ENCODE measurements around the gene PDE4B. TPM values are rescaled to one million over a fixed set of nuclear protein-coding genes. Genes with fewer than 3 reads are reported as not detected.
A peak's percentile ranks its signal among the peaks of the same experiment; 100 is the strongest.

PDE4B gene
- total RNA-seq, 2 donors from 2014 or later, result 60.3 to 78.5 TPM

- Mint-ChIP-seq H3K4me1 (peaks cover 6% of the 10 kb centered on the region), H3K36me3 (ENCODE audit: low read depth) (no peaks in the 10 kb centered on the region), H3K27ac (no peak overlapping the region), H3K9me3 (no peaks in the 10 kb centered on the region), H3K27me3 (peaks cover 4% of the 10 kb centered on the region), H3K4me3 (no peak overlapping the region)
- ATAC-seq (replicated peaks), result no peak
These were observed 374.6 kb downstream of the PDE4B start for GRCh38 chr1:66167267-66167666.

- no peak for ATAC-seq (replicated peaks)
- no peak overlapping the region for H3K27ac Mint-ChIP-seq
These were observed 375.8 kb downstream of the PDE4B start for GRCh38 chr1:66168467-66168887.

GRCh38 chr1:66168948-66169671, 376.4 kb downstream of the PDE4B start:
- H3K27ac Mint-ChIP-seq, result peak overlapping the region; percentile 1
- no peaks in the 10 kb centered on the region for H3K36me3 Mint-ChIP-seq (ENCODE audit: low read depth)
- H3K4me1 Mint-ChIP-seq, result peaks cover 6% of the 10 kb centered on the region
- peak; percentile 56 for ATAC-seq (replicated peaks)
- H3K9me3 Mint-ChIP-seq, result no peaks in the 10 kb centered on the region
- no peak overlapping the region for H3K4me3 Mint-ChIP-seq
- H3K27me3 Mint-ChIP-seq, result no peaks in the 10 kb centered on the region

More at GRCh38 chr1:66168467-66168887, 375.8 kb downstream of the PDE4B start:
- Mint-ChIP-seq H3K36me3 (ENCODE audit: low read depth) (no peaks in the 10 kb centered on the region), H3K9me3 (no peaks in the 10 kb centered on the region), H3K4me3 (no peak overlapping the region), H3K27me3 (peaks cover 4% of the 10 kb centered on the region), H3K4me1 (peaks cover 6% of the 10 kb centered on the region)

GRCh38 chr1:66172272-66172671, 379.6 kb downstream of the PDE4B start:
- H3K9me3 Mint-ChIP-seq, result no peaks in the 10 kb centered on the region
- no peaks in the 10 kb centered on the region for H3K36me3 Mint-ChIP-seq (ENCODE audit: low read depth)
- H3K27me3 Mint-ChIP-seq, result no peaks in the 10 kb centered on the region
- peaks cover 6% of the 10 kb centered on the region for H3K4me1 Mint-ChIP-seq
- H3K27ac Mint-ChIP-seq, result no peak overlapping the region
- no peak overlapping the region for H3K4me3 Mint-ChIP-seq
- ATAC-seq (replicated peaks), result no peak

- ATAC-seq (replicated peaks), result no peak
- no peak overlapping the region for H3K4me3 Mint-ChIP-seq
- H3K36me3 Mint-ChIP-seq (ENCODE audit: low read depth), result no peaks in the 10 kb centered on the region
- no peaks in the 10 kb centered on the region for H3K9me3 Mint-ChIP-seq
- H3K27ac Mint-ChIP-seq, result no peak overlapping the region
- H3K4me1 Mint-ChIP-seq, result no peaks in the 10 kb centered on the region
- H3K27me3 Mint-ChIP-seq, result no peaks in the 10 kb centered on the region
These were observed 382.4 kb downstream of the PDE4B start for GRCh38 chr1:66175098-66175497.

GRCh38 chr1:66175581-66175980, 382.9 kb downstream of the PDE4B start:
- Mint-ChIP-seq H3K27ac (no peak overlapping the region), H3K4me1 (no peaks in the 10 kb centered on the region), H3K27me3 (no peaks in the 10 kb centered on the region), H3K36me3 (ENCODE audit: low read depth) (no peaks in the 10 kb centered on the region), H3K4me3 (no peak overlapping the region), H3K9me3 (no peaks in the 10 kb centered on the region)
- no peak for ATAC-seq (replicated peaks)

GRCh38 chr1:66176012-66176715, 383.5 kb downstream of the PDE4B start:
- Mint-ChIP-seq H3K27ac (no peak overlapping the region), H3K4me3 (no peak overlapping the region), H3K9me3 (no peaks in the 10 kb centered on the region), H3K4me1 (no peaks in the 10 kb centered on the region), H3K36me3 (ENCODE audit: low read depth) (no peaks in the 10 kb centered on the region), H3K27me3 (no peaks in the 10 kb centered on the region)
- no peak for ATAC-seq (replicated peaks)

- H3K4me1 Mint-ChIP-seq, result peaks cover 4% of the 10 kb centered on the region
- no peak for ATAC-seq (replicated peaks)
These were observed 384.1 kb downstream of the PDE4B start for GRCh38 chr1:66176832-66177231.

GRCh38 chr1:66177510-66177909, 384.8 kb downstream of the PDE4B start:
- no peak overlapping the region for H3K27ac Mint-ChIP-seq
- no peaks in the 10 kb centered on the region for H3K36me3 Mint-ChIP-seq (ENCODE audit: low read depth)
- no peak for ATAC-seq (replicated peaks)
- H3K4me3 Mint-ChIP-seq, result no peak overlapping the region
- peaks cover 5% of the 10 kb centered on the region for H3K4me1 Mint-ChIP-seq
- no peaks in the 10 kb centered on the region for H3K9me3 Mint-ChIP-seq
- no peaks in the 10 kb centered on the region for H3K27me3 Mint-ChIP-seq

More at GRCh38 chr1:66176832-66177231, 384.1 kb downstream of the PDE4B start:
- Mint-ChIP-seq H3K9me3 (no peaks in the 10 kb centered on the region), H3K27ac (no peak overlapping the region), H3K4me3 (no peak overlapping the region), H3K36me3 (ENCODE audit: low read depth) (no peaks in the 10 kb centered on the region), H3K27me3 (no peaks in the 10 kb centered on the region)

- Mint-ChIP-seq H3K27me3 (no peaks in the 10 kb centered on the region), H3K27ac (no peak overlapping the region), H3K36me3 (ENCODE audit: low read depth) (no peaks in the 10 kb centered on the region), H3K9me3 (no peaks in the 10 kb centered on the region), H3K4me3 (no peak overlapping the region), H3K4me1 (peaks cover 18% of the 10 kb centered on the region)
- peak; percentile 43 for ATAC-seq (replicated peaks)
These were observed 389.3 kb downstream of the PDE4B start for GRCh38 chr1:66182026-66182425.

GRCh38 chr1:66182551-66183178, 390.0 kb downstream of the PDE4B start:
- no peaks in the 10 kb centered on the region for H3K36me3 Mint-ChIP-seq (ENCODE audit: low read depth)
- H3K9me3 Mint-ChIP-seq, result no peaks in the 10 kb centered on the region
- peaks cover 18% of the 10 kb centered on the region for H3K4me1 Mint-ChIP-seq
- H3K27me3 Mint-ChIP-seq, result no peaks in the 10 kb centered on the region
- no peak overlapping the region for H3K27ac Mint-ChIP-seq
- peak; percentile 99 for ATAC-seq (replicated peaks)
- peak overlapping the region; percentile 2 for H3K4me3 Mint-ChIP-seq

- Mint-ChIP-seq H3K36me3 (ENCODE audit: low read depth) (no peaks in the 10 kb centered on the region), H3K9me3 (no peaks in the 10 kb centered on the region), H3K27me3 (no peaks in the 10 kb centered on the region), H3K4me3 (peak overlapping the region; percentile 2), H3K4me1 (peaks cover 18% of the 10 kb centered on the region), H3K27ac (no peak overlapping the region)
- ATAC-seq (replicated peaks), result no peak
These were observed 390.7 kb downstream of the PDE4B start for GRCh38 chr1:66183400-66183799.

- Mint-ChIP-seq H3K4me3 (no peak overlapping the region), H3K4me1 (no peaks in the 10 kb centered on the region), H3K27ac (no peak overlapping the region), H3K9me3 (peaks cover 3% of the 10 kb centered on the region), H3K36me3 (ENCODE audit: low read depth) (no peaks in the 10 kb centered on the region), H3K27me3 (peaks cover 7% of the 10 kb centered on the region)
- no peak for ATAC-seq (replicated peaks)
These were observed 404.4 kb downstream of the PDE4B start for GRCh38 chr1:66197120-66197519.

- no peak overlapping the region for H3K4me3 Mint-ChIP-seq
- ATAC-seq (replicated peaks), result no peak
- no peak overlapping the region for H3K27ac Mint-ChIP-seq
- peaks cover 4% of the 10 kb centered on the region for H3K27me3 Mint-ChIP-seq
- no peaks in the 10 kb centered on the region for H3K9me3 Mint-ChIP-seq
- no peaks in the 10 kb centered on the region for H3K4me1 Mint-ChIP-seq
- no peaks in the 10 kb centered on the region for H3K36me3 Mint-ChIP-seq (ENCODE audit: low read depth)
These were observed 405.1 kb downstream of the PDE4B start for GRCh38 chr1:66197785-66198184.

Measured in activated T-helper 17 cell treated with anti-CD3 and anti-CD28 coated beads, Interleukin-2, amount 50 U/mL, for 72 hours (primary cell).